GM12801 (cell line): ENCODE results near the gene HIVEP3.

Experiments used
- TF ChIP-seq, protein P1 (sequence below): IDR thresholded peaks from one replicate; pipeline ENCODE4 v1.5.1; 2011; ENCODE audit warnings: control low read depth; ENCODE audit not compliant: insufficient read length; ENCODE audit errors: extremely low read depth

The HIVEP3 gene

DNA sequence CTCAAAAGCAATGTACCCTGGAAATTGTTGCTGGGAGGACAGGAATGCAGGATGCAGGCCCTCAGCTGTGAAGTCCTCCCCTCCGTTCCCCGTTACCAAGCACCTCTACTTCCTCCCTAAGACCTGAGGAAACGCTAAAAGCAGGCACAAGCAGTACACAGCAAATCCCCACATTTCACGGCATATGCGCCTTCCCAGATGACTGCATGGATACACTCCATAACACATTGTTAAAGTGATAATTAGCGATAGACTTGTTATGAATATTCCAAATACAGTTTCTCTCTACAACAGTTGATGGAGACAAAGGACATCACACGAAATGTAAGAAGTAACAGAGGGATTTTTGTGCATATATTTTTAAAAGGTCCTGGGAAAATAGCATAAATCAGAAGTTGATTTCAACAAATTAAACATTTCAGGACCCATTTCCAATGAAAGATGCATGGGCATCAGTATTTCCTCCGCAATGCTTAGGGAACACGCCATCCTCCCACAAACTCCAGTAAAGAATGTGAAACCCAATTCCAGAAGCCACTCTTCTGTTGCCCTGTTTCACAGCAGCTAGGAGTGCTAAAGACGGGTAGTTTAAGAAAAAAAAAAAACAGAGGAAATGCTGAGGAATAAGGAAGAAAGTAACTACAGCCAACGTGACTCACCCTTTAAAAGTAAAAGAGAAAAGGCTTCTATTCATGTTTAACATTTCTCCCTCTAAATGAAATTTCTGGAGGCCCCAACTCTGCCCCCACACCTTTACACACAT lies 75.5 kb downstream of the HIVEP3 start:
- TF ChIP-seq, protein P1, sequence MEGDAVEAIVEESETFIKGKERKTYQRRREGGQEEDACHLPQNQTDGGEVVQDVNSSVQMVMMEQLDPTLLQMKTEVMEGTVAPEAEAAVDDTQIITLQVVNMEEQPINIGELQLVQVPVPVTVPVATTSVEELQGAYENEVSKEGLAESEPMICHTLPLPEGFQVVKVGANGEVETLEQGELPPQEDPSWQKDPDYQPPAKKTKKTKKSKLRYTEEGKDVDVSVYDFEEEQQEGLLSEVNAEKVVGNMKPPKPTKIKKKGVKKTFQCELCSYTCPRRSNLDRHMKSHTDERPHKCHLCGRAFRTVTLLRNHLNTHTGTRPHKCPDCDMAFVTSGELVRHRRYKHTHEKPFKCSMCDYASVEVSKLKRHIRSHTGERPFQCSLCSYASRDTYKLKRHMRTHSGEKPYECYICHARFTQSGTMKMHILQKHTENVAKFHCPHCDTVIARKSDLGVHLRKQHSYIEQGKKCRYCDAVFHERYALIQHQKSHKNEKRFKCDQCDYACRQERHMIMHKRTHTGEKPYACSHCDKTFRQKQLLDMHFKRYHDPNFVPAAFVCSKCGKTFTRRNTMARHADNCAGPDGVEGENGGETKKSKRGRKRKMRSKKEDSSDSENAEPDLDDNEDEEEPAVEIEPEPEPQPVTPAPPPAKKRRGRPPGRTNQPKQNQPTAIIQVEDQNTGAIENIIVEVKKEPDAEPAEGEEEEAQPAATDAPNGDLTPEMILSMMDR = no peak

DNA sequence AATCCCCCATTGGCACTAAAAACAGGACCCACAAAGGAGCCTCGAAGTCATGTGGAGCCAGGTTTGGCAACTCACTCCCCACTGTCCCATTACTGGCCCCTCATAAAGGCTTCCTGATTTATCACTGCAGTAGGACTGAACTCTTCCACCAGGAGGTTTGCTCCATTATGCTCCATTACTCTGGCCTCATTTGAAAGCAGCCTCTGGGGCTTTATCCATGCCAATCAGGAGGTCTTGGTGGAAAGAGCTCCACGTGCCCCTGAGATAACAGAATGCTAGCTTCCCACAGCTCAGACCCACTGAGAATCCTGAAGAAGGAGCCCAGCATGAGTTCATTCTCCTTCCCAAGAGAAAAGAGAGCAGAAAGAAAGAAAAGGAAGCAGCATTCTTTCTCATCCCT lies 76.4 kb downstream of the HIVEP3 start:
- TF ChIP-seq, protein P1 = no peak

DNA sequence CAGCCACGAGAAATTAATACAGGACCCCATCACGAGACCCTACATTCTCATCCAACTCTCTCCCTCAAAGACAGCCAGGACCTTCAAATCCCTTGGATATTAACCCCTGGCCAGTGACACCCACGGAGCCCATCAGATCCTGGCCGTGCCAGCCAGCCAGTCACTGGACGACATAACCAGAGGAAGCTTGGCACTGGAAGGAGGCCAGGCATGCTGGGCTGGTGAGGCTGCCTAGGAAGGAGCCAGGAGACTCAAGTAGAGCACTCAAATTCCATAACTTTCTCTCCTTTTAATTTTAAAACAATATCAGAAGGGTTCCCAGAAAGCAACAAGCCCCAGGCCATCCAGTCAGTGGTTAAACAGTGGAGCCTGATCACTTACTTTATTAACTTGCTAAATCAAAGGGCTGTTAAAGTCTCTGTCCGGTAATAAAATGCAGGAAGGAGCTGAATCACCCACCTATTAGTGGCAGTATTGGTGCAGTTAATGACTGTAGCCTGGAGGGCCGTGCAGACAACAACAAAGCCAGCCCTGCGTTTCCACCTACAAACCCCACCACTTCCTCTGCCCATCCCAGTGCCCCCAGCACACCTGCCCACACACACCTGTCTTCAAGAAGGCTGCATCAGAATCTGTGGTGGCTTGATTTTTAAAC lies 78.0 kb downstream of the HIVEP3 start:
- TF ChIP-seq, protein P1 = no peak

DNA sequence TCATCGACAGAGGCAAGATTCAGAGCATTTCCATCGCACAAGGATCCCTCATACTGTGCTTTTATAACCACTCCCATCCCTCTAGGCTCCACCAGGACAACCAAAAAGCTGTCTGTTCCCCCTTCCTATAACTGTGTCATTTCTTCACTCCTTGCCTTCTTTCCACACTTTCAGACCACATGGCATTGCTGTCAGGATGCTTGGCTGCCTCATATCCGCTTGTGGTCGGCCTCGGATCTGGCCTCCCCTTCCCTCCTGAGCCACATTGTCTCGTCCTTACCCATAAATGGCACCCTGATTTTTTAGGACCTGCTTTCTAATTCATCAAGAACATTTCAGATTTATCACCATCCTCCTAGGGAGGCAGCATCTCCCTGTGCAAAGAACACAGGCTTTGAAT lies 80.5 kb downstream of the HIVEP3 start:
- TF ChIP-seq, protein P1 = no peak

DNA sequence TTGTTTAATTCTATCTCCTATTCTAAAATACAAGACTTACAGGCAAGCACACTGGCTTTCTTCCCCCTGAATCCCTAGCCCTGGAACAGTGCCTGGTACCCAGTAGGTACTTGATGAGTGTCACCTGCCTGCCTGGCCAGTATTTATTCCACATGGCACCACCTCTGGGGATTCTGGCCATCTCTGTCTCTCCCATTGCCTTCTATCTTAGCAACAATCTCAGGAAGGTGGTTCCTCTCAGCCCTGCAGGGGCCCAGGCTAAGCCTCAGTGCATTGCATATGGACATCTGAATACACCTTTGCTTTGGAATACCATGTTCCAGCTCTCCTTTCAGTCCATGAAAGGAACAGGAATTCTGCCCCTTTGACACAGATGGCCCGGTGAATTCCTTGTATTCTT lies 81.0 kb downstream of the HIVEP3 start:
- TF ChIP-seq, protein P1 = no peak

DNA sequence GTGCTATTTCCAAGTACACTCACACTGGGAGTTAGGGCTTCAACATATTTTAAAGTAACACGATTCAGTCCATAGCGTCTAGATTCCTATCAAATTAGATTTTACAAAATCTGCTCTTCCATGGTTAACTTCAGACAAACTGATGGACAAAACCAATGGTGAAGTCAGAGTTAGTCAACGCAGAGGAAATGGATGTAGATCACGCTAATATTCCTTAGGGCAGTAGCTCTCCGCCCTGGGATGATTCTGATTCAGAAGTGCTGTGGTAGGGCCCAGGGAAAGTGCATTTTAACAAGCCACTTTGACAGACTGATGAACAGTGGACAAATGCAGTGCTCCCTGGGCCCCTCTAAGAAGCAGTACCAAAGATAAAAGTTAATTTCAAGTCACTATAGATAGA lies 83.2 kb downstream of the HIVEP3 start:
- TF ChIP-seq, protein P1 = no peak

DNA sequence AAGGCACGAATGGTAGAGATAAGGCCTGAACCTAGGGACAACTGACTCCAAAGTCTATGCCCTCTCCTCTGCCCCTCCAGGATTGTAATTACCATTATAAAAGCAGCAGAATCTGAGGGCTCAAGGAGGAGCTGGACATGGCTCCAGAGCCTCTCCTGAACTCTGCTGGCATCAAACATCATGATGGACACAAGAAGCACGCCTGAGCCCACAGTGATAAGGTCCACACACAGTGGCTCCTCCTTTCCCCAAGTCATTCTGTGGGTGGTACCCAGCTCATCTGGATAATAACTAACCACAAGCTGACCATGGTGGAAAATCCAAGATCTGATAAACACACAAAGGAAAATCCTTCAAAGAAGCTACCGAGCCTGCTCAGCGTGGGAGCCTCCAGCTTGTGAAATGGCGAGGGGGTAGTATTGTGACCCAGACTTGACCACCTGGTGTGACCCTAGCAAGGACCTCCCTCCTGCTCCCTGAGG lies 85.2 kb downstream of the HIVEP3 start:
- TF ChIP-seq, protein P1 = no peak
